CD1c-positive myeloid dendritic cell (primary cell): Measurements from ENCODE around the gene LRTM2.

Experiments
- DNase-seq: peaks from one replicate; pipeline ENCODE4 v3.0.0-alpha.2; 2016; ENCODE audit errors: extremely low spot score

Gene LRTM2

DNA sequence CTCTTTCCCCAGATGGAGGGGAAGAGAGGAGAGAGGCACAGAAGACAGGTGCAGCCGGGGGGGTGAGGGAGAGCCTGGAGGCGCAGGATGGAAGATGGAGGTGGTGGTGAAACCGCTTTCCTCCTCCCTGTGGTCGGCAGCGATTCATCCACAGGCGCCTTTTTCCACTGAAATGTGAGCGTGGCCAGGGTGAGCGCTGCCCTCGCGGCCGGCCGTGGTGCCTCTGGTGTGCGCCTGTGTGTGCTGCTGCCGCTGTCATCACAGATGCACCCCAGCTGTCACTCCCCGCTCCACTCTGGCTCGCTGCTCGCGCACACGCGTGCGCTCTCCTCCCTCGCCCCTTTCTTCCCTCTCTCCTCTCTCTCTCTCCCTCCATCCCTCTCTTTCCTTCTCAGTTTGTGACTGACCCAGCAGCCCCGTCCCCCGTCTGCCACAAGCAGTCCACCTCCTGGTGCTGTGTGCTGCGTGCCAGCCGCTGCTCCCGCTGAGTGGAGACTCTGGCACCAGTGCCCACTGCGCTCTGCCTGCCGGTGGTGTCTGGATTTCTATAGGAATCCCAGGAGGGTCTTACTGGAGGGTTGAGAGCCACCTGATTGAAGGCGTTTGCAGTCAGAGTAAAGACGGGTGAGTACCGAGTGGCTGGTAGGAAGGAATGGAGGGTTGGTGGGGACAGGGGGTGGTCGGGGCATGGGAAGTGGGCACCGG is at the start of gene LRTM2:
Gene LRTM2, plus strand, starts transcription at position 375 of the 705 bp plus-strand sequence. CDS start 7,584 bp downstream, outside the sequence.
- no peak for DNase-seq

- DNase-seq: no peak
Measured at GRCh38 chr12:1773937-1774655, 46.3 kb upstream of the LRTM2 start.

GRCh38 chr12:1776170-1776921 is 44.0 kb upstream of the LRTM2 start:
- no peak for DNase-seq

DNA sequence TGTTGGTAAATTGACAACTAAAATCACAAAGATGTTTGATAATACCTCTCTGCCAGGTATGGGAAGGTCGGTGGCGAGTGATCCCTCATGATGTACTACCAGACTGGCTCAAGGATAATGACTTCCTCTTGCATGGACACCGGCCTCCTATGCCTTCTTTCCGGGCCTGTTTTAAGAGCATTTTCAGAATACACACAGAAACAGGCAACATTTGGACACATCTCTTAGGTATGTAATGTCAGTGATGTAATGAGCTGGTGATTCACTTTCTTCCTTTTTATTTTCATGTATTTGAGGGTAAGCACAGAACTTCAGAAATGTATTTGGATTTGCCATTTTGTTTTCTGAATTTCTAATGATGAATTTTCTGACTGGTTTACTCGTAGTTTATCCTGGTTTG is 42.6 kb upstream of the LRTM2 start:
- no peak for DNase-seq

DNA sequence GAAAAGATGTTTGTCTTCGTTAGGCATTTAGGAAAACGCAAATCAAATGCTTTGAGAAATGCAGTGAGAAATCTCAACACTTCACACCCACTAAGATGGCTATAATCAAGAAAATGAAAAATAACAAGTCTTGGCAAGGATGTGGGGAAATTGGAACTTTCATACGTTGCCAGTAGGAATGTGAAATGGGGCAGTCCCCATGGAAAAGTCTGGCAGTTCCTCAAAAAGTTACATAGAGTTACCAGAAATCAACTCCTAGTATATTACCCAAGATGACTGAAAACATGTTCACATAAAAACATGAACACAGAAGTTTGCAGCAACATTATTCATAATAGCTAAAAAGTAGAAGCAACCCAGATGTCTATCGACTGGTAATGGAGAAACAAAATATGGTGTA is 41.5 kb upstream of the LRTM2 start:
- no peak for DNase-seq

DNA sequence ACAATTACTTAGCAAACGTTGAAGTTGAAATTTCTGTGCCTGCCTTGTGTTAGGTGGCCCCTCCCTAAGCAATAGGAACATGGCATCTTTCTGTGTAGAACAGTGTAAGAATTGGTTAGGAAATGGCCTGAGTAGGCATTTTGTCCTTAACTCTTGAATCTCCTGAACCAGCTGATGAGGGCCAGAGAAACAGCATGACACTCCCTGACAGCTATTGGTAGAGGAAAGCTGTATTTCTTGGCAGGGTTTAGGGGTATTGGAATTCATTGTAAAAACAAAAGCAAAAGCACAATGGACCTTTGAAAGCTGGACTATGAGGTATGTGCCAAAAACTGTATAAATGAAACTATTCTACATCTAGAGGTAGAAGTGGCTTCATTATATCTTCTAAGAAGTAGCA is 40.6 kb upstream of the LRTM2 start:
- DNase-seq: no peak

DNA sequence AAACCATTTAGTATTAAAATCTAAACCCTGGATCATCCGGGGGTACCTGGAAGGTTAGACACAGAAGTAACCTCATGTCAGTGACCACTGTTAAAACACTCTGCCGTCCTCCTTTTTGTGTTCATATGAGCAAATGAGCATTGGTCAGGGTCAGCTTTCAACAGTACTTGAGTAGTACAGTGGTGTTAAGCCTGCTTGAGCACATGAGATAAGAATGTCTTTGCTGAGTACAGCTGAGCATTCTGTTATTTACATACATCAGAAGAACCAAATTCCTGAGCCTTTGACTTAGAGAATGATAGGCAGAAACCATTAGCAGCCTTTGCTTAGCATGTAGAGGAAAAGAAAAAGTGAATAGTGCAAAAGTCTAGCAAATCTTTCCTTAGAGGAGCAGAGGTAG is 38.6 kb upstream of the LRTM2 start:
- no peak for DNase-seq

- no peak for DNase-seq
Measured at GRCh38 chr12:1782215-1782614, 38.1 kb upstream of the LRTM2 start.

DNA sequence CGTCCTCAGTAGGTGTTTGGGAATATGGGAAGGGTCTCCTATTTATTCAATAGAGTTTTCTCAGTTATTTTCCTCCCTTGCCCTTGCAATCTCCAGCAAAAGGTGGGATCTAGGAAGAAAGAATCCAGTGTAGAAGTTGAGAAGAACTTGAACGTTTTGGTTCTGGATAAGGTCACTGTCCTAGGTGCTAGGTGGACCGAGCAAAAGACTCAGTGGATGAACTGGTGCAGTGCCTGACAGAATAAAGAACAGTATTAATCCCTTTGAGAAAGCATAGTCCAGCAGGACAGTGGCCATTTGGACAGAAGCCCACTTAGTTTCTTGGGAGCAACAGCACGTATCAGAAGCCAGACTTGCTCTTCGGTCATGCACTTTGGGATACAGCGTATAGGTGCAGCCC is 32.7 kb upstream of the LRTM2 start:
- no peak for DNase-seq

DNA sequence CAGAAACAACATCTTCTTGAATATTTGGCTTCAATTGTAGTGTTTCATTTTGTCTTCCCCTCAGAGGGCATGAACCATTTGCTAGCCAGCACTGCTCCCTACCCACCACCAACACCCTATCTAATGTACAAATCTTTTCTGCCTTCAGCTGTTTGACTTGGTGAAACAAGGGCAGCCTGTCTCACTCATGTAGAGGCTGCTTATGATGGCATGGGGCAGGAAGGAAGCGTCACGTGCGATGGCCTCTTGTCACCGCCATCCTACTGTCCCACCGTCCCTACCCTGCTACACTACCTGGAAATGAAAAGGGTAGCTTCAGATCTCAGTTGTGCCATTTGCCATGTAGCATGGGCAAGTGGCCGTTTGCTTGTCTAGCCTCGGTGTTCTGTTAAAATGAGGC is 29.9 kb upstream of the LRTM2 start:
- DNase-seq: no peak

DNA sequence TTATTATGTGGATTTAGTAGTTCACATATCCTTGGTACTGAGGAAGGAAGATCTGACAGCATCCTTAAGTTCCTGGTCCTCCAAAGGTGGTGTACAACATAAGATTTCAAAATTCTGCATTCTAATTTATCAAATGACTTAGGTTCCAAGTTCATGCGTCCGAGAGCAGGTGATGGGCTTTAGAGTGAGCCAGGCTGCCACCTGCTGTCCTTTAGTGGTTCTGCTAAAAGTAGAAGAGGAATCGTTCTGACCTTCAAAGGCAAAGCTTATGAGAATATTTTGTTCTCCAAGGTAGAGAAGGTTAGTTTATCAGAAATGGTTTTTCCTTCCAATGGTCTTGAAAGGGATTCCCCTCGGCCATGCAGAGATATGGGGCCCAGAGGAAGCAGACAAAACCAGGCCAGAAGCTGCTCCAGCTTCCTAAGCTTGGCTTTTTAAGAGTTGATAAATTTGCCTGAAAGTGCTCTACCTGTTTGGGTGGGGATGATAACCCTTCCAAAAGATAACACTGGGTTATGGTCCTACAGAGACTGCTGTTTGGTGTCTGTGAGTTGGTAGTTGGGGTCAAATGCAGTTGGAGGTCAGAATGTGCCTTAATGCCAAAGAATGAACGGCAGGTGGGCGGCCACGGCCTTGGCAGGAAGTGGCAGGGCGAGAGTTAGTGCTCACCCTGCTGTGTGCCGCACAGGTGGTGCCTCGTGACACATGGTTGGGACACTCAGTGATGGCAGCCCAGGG is 29.1 kb upstream of the LRTM2 start:
- peak; percentile 73 for DNase-seq

DNA sequence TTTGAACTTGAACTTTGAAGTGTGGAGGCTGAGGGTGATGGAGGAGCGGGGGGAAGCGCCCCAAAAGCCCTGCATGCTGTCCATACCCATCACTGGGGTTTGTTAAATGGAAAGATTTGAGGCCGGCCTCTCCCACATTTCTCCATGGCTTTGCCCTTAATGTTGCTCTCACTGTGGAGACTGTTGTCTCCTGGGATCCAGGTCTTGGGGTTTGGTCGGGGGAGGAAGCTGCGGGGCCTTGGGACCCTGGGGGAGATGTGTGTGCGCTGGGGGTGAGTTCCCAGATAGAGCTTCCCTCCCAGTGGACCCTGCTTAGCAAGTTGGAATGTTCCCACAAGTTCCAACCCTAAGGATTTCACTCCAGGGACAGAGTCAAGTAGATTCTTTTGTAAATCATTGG is 28.0 kb upstream of the LRTM2 start:
- DNase-seq: no peak

DNA sequence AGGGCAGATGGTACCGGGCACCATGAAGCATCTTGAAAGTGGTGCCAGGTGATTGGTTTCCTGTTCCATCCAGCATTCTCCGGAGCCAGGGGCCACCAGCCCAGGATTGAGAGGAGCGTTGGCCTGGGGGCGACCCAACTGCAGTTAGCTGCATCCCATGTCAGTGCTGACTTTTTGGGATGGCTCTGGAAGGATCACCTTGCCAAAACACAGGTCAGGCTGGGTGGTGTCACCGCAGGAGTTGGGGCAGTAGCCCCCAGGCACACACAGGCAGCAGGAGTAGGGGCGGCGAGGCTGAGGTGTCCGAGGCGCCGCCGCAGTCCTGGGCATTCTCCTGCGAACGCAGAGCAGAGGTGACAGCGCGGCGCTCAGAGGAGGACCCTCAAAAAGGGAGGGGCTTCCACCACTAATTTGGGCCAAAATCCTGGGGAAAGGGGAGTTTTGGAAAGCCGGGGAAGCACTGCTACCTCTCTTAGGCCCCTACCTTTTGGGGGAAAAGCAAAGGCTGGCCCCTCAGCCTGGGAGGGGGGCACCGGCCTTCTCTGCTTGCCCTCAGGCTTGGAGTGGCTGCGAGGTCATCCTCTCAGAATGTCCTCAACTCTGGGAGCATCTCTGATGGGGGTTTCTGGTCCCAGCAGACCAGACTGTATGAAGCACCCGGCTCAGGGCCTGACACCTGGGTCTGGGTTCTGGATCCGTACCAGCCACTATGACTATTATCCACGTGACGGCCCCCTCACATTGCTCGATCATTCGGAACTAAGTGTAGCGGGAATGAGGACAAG is 26.7 kb upstream of the LRTM2 start:
- no peak for DNase-seq

- no peak for DNase-seq
Measured at GRCh38 chr12:1794440-1795090, 25.8 kb upstream of the LRTM2 start.

DNA sequence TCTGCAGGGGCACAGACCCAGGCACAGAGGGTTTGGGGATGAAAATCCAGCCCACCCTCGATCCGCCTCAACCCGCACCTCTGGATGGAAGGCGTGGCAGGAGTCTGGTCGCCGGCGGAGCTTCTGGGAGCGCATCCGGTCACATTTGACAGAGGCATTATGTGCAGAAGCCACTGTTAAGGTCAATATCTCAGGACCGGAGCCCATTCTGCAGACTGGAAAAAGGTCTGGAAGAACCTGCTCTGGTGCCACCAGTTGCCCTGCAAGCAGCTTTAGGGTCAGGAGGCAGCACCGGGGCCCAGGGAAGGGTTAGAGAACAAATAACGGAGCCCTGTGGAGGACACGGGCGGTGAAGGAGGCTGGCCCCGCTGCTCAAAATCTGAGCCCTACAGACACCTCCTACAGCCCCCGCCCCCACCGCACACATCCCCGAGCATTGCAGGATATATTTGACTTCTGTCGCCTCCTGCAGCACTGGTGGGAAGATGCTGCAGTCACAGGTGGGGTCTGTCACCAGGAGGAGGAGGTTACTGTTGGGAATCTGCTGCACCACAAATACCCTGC is 25.1 kb upstream of the LRTM2 start:
- no peak for DNase-seq

- peak; percentile 95 for DNase-seq
Measured at GRCh38 chr12:1795785-1796514, 24.4 kb upstream of the LRTM2 start.

DNA sequence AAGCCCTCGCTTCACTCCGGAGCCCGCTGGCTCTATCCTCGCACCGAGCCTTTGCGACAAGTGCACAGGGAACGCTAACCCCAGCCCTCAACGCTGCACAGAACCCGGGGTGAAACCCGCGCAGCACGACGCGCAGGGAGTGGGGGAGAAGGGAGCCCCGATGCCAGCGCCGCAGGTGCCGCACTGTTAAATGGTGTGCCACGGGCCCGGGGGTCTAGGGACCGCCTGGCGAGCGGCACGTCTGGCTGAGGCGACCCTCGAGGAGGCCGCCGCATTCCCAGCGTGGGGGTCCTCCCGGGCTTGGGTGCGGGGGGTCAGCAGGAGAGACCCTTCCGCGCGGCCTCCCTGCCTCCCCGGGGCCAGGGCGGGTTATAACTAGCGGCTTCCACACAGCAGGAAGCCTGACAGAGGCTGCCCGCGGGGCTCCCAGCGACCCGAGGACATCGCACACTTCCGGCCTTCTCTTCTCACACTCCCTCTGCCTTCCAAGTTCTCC is 23.8 kb upstream of the LRTM2 start:
- peak; percentile 46 for DNase-seq

DNA sequence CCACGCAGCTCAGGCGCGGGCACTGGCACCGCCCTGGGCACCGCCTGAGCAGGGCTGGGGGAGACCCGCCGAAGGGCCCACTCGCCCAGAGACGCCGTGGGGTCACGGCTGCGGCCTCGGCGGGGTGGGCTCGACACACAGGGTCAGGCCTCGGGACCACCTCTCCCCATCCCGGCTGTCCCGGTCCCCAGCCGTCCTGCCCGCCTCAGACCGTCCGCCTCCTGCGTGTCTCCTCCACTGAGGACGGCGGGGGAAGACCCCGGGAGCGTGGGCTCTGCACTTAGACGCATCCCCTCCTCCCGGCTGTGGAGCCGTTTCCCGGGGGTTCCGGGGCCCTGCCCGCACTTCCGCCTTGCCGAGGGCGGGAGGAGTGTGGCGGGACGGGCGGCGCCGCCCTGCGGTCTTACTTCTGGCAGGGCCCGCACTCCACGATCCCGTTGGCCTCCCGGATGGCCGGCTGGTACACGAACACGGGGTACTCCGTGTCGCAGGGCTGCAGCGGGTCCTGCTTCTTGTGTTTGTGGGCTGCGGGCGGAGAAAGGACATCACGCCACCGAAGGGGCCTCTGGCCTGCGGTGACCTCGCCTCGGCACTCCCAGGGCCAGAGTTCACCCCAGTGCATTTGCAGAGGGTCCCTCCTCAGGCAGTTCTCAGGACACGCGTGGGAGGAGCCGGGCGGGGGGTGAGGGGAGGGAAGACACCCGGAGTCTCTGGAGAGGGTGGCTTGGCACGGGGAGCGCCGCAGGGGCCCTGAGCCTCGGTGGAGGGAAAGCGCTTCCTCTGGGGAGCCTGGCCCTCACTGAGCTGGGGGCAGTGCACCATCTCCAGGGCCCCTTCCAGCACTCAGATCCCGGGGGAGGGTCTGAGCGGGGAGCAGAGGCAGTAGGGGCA is 23.1 kb upstream of the LRTM2 start:
- DNase-seq: peak; percentile 66
